Cardiac muscle cell (in vitro differentiated cells and primary cell): ENCODE data around the gene FNDC3B. TPM values are rescaled to one million over a fixed set of nuclear protein-coding genes. Genes with fewer than 3 reads are reported as not detected.

Experiments
- DNase-seq, 2 donors: peaks; one replicate each; pipeline versions ENCODE4 v3.0.0 to v3.0.0-alpha.2; 2010 to 2017; ENCODE audit warnings: low read depth in 1 of 2, low spot score in 1 of 2
- H3K27ac ChIP-seq: fragments of 200-600 bp; sonication (generic); 2 replicates; pipeline ENCODE4 v1.5.1; 2016
- H3K27me3 ChIP-seq: fragments of 200-600 bp; sonication (generic); 2 replicates; pipeline ENCODE4 v1.6.0; 2016; ENCODE audit warnings: control low read depth
- H3K36me3 ChIP-seq: fragments of 200-600 bp; sonication (generic); 2 replicates; pipeline ENCODE4 v1.5.1; 2016; ENCODE audit warnings: control low read depth
- H3K4me1 ChIP-seq: fragments of 200-600 bp; sonication (generic); 2 replicates; pipeline ENCODE4 v1.8.1; 2017; ENCODE audit warnings: low read depth, mild to moderate bottlenecking, mixed run types
- H3K4me3 ChIP-seq: fragments of 200-600 bp; sonication (generic); 2 replicates; pipeline ENCODE4 v1.5.1; 2016; ENCODE audit warnings: mild to moderate bottlenecking
- H3K9me3 ChIP-seq: fragments of 200-600 bp; sonication (generic); 2 replicates; pipeline ENCODE4 v1.5.1; 2017; ENCODE audit warnings: low read depth, mild to moderate bottlenecking, control low read depth
- CTCF ChIP-seq: IDR thresholded peaks from 2 replicates; pipeline ENCODE4 v1.5.1; 2012; ENCODE audit warnings: low read depth, mild to moderate bottlenecking, low read length
- polyA plus RNA-seq: library from polyadenylated mRNA; unstranded; fragments of >200 nt; fragmentation: Nextera tagmentation; extraction: Ambion mirVana; gene quantifications from 2 replicates; pipeline ENCODE4 v1.2.1, GENCODE V29; 2016
- total RNA-seq: library from RNA; depleted of rRNA; stranded (reverse); fragments of >200 nt; gene quantifications from 2 replicates; pipeline ENCODE4 v1.2.3, GENCODE V29; 2016

The FNDC3B gene
- total and polyA plus RNA-seq, 2 experiments from 2014 or later = 55.2 to 62.3 TPM

DNA sequence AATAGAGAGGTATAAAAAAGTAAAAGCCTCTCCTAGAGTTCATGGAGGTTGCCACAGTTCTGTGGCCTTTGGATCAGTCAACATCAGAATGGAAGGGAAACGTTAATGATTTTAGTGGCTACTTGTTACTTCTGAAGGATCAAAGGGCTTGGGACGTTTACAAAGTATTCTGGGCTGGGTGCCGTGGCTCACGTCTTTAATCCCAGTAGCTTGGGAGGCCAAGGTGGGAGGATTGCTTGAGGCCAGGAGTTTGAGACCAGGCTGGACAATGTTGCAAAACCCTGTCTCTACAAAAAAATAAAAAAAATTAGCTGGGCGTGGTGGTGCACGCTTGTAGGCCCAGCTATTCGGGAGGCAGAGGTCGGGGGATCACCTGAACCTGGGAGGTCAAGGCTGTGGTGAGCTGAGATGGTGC lies 44.6 kb downstream of the FNDC3B start:
- no peaks in the 10 kb centered on the region for H3K36me3 ChIP-seq
- no peak overlapping the region for H3K27ac ChIP-seq
- H3K27me3 ChIP-seq = no peaks in the 10 kb centered on the region
- DNase-seq = no peak
- H3K4me1 ChIP-seq = peaks cover 17% of the 10 kb centered on the region
- H3K4me3 ChIP-seq = no peak overlapping the region
- no peak for TF ChIP-seq CTCF
- H3K9me3 ChIP-seq = no peaks in the 10 kb centered on the region

DNA sequence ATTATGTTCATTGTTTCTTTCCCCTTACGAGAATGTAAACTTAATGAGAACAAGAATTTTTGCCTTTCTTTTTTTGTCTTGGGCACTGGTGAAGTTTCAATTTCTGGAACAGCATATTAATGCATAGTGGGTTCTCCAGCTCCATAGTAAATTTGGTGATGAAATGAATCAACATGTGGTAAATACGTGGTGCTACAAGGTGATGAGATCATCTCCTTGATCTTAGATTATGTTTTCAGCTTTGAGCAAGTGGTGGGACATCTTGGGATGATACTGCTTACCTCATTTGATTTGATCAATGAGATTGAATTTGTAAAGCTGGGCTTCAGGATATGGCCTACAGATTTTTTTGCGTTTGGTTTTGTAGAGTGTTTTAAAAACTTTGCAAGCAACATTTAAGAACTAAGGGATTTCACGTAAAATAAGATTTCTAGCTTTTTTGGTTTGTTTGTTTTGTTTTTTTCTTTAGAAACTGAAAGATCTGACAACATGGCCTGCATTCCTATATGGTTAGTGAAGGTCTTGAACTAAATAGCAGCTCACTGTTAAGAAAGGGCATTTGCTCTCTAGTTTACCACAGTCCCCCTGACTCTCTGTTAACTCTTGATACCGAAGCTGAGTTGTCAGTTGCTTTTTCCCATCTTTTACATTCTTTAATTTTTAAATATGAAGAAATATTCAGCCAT lies 45.6 kb downstream of the FNDC3B start:
- H3K9me3 ChIP-seq = no peaks in the 10 kb centered on the region
- no peaks in the 10 kb centered on the region for H3K27me3 ChIP-seq
- no peak for TF ChIP-seq CTCF
- DNase-seq = no peak
- H3K4me1 ChIP-seq = peaks cover 25% of the 10 kb centered on the region
- H3K36me3 ChIP-seq = no peaks in the 10 kb centered on the region
- no peak overlapping the region for H3K4me3 ChIP-seq
- H3K27ac ChIP-seq = no peak overlapping the region

- Histone ChIP-seq H3K27ac (no peak overlapping the region), H3K9me3 (no peaks in the 10 kb centered on the region), H3K4me3 (no peak overlapping the region), H3K36me3 (no peaks in the 10 kb centered on the region), H3K27me3 (no peaks in the 10 kb centered on the region), H3K4me1 (peaks cover 28% of the 10 kb centered on the region)
- DNase-seq = no peak
- no peak for TF ChIP-seq CTCF
These were observed 46.1 kb downstream of the FNDC3B start for GRCh38 chr3:172085557-172085895.

DNA sequence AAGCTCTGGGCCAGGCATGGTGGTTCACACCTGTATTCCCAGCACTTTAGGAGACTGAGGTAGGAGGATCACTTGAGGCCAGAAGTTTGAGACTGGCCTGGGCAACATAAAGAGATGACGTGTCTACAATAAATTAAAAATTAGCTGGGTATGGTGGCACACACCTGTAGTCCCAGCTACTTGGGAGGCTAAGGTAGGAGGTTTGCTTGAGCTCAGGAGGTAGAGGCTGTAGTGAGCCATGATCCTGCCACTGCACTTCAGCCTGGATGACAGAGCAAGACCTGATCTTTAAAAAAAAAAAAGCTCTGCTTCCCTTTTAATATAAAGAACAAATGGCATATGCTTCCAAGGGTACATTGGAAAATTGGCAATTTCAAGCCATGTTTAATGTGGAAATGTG lies 46.7 kb downstream of the FNDC3B start:
- DNase-seq = no peak
- H3K27me3 ChIP-seq = no peaks in the 10 kb centered on the region
- no peak overlapping the region for H3K4me3 ChIP-seq
- H3K27ac ChIP-seq = no peak overlapping the region
- H3K9me3 ChIP-seq = no peaks in the 10 kb centered on the region
- no peaks in the 10 kb centered on the region for H3K36me3 ChIP-seq
- TF ChIP-seq CTCF = no peak
- H3K4me1 ChIP-seq = peaks cover 34% of the 10 kb centered on the region

GRCh38 chr3:172087198-172087597 lies 47.8 kb downstream of the FNDC3B start:
- no peak overlapping the region for H3K4me3 ChIP-seq
- peak in 1 of 2 donors; percentile 54 for DNase-seq
- H3K27me3 ChIP-seq = no peaks in the 10 kb centered on the region
- H3K36me3 ChIP-seq = no peaks in the 10 kb centered on the region
- H3K4me1 ChIP-seq = peaks cover 40% of the 10 kb centered on the region
- H3K27ac ChIP-seq = peak overlapping the region; percentile 45
- no peak for TF ChIP-seq CTCF
- no peaks in the 10 kb centered on the region for H3K9me3 ChIP-seq
